Measurements from ENCODE around the gene REG1A. TPM values are rescaled to one million over a fixed set of nuclear protein-coding genes. Genes with fewer than 3 reads are reported as not detected.

REG1A gene
- not detected for total RNA-seq

GRCh38 chr2:79120194-79120713, at the start of gene REG1A:
REG1A (plus strand) TSS chr2:79120488; CDS start chr2:79120862, 374 bp downstream.
- POLR2A ChIA-PET: no interaction called here
- CTCF ChIA-PET: no interaction called here

GRCh38 chr2:79071078-79071477, 49.2 kb upstream of the REG1A start:
- POLR2A ChIA-PET: no interaction called here
- CTCF ChIA-PET: no interaction called here

GRCh38 chr2:79082987-79083386, 37.3 kb upstream of the REG1A start:
- CTCF ChIA-PET: no interaction called here
- POLR2A ChIA-PET: no interaction called here

- CTCF ChIA-PET: no interaction called here
- POLR2A ChIA-PET: no interaction called here
Observed at GRCh38 chr2:79083597-79084251, 36.6 kb upstream of the REG1A start.

- CTCF ChIA-PET: no interaction called here
- POLR2A ChIA-PET: no interaction called here
Observed at GRCh38 chr2:79084495-79085135, 35.7 kb upstream of the REG1A start.

GRCh38 chr2:79085382-79085781, 34.9 kb upstream of the REG1A start:
- POLR2A ChIA-PET: no interaction called here
- CTCF ChIA-PET: no interaction called here

- POLR2A ChIA-PET: no interaction called here
- CTCF ChIA-PET: no interaction called here
Observed at GRCh38 chr2:79086255-79086654, 34.0 kb upstream of the REG1A start.

- ChIA-PET POLR2A (no interaction called here), CTCF (no interaction called here)
Observed at GRCh38 chr2:79087785-79088364, 32.4 kb upstream of the REG1A start, which contains the start of gene REG1B. REG1B (minus strand) TSS chr2:79087993; CDS start chr2:79087612, 381 bp downstream.

- ChIA-PET CTCF (no interaction called here), POLR2A (no interaction called here)
Observed at GRCh38 chr2:79090693-79091092, 29.6 kb upstream of the REG1A start.

- CTCF ChIA-PET: no interaction called here
- POLR2A ChIA-PET: no interaction called here
Observed at GRCh38 chr2:79097843-79098242, 22.4 kb upstream of the REG1A start.

- CTCF ChIA-PET: no interaction called here
Observed at GRCh38 chr2:79099140-79099686, 21.1 kb upstream of the REG1A start.

GRCh38 chr2:79100285-79100684, 20.0 kb upstream of the REG1A start:
- CTCF ChIA-PET: no interaction called here
- POLR2A ChIA-PET: no interaction called here

More at GRCh38 chr2:79099140-79099686, 21.1 kb upstream of the REG1A start:
- POLR2A ChIA-PET: no interaction called here

GRCh38 chr2:79101024-79101423, 19.3 kb upstream of the REG1A start:
- ChIA-PET POLR2A (no interaction called here), CTCF (no interaction called here)

GRCh38 chr2:79103214-79103613, 17.1 kb upstream of the REG1A start:
- ChIA-PET POLR2A (interaction anchor here (0.6 kb wide), 1 partner anchor 1135 kb away, joined by 3 read pairs; no protein-coding TSS in a partner anchor), CTCF (no interaction called here)

GRCh38 chr2:79105259-79105658, 15.0 kb upstream of the REG1A start:
- ChIA-PET CTCF (no interaction called here), POLR2A (no interaction called here)

- ChIA-PET POLR2A (no interaction called here), CTCF (no interaction called here)
Observed at GRCh38 chr2:79112269-79112668, 8.0 kb upstream of the REG1A start.

- CTCF ChIA-PET: no interaction called here
- POLR2A ChIA-PET: no interaction called here
Observed at GRCh38 chr2:79114797-79115494, 5.3 kb upstream of the REG1A start.

- CTCF ChIA-PET: no interaction called here
- POLR2A ChIA-PET: no interaction called here
Observed at GRCh38 chr2:79116997-79117928, 3.0 kb upstream of the REG1A start.

- ChIA-PET POLR2A (no interaction called here), CTCF (no interaction called here)
Observed at GRCh38 chr2:79122676-79123075, 2.4 kb downstream of the REG1A start.

Measured in activated CD8-positive, alpha-beta memory T cell treated with anti-CD3 and anti-CD28 coated beads for 36 hours (primary cell).